Heart left ventricle (tissue), 13 donors: ENCODE measurements around the gene NLRP12.

Experiments used
- CTCF ChIP-seq, 12 donors: fragments of 200-600 bp; sonication (generic) in 4 of 12; IDR thresholded peaks; one replicate each; pipeline versions ENCODE4 v1.5.0 to v1.8.0; 2018 to 2022; ENCODE audit warnings: antibody characterized with exemption in 12 of 12, mild to moderate bottlenecking in 5 of 12
- POLR2A ChIP-seq, 2 donors: fragments of 450-650 bp; IDR thresholded peaks; one replicate each; pipeline ENCODE4 v1.6.1; 2017; ENCODE audit warnings: antibody characterized with exemption in 2 of 2, mild to moderate bottlenecking in 2 of 2, moderate library complexity in 2 of 2
- donor health status: ischemic (EF 13 %, LVEDD 7.1; RV severe dilation, severe dysfunction).
- donor health status: DM: no; HTN: yes; CAD: no.
- donor health status: DM: no; HTN: no; CAD: no.
- donor health status: ischemic (EF 25% LVEDD 6.9; RV normal size, moderate dysfunction).
- donor health status: ischemic (EF 25% LVEDD 5.7; RV mildly dilated, moderate dysfunction).
- donor health status: ischemic (EF 35%, LVEDD 5.7; RV mildly dilated, moderate dysfunction).
- donor health status: nonischemic (EF 11% LVEDD 7.7; RV severe dilation, severe dysfunction).
- donor health status: DM: yes; HTN: yes; CAD: no.
- donor health status: PGD.
- donor health status: ischemic (EF 29% LVEDD 5.4; RV normal size, mild dysfunction).
- donor health status: nonischemic (EF 23%, LVEDD 6.1; RV moderate dilation, normal function).

- no peak for TF ChIP-seq CTCF (IDR thresholded peaks at IDR 0.05)
- no peak for TF ChIP-seq POLR2A (IDR thresholded peaks at IDR 0.05)
These were observed 36.8 kb downstream of the NLRP12 start for GRCh38 chr19:53787266-53787665.
